ENCODE data around the gene MIPEP. TPM values are rescaled to one million over a fixed set of nuclear protein-coding genes. Genes with fewer than 3 reads are reported as not detected.

The MIPEP gene
- total and polyA plus RNA-seq, 2 donors, result 12.6 to 16.6 TPM

GRCh38 chr13:23804166-23804565 lies 85.0 kb downstream of the MIPEP start:
- Histone ChIP-seq H3K4me3 (ENCODE audit: low read depth, low read length) (no peak overlapping the region), H3K36me3 (ENCODE audit: insufficient read depth) (no peaks in the 10 kb centered on the region), H3K27ac (ENCODE audit: low read depth) (no peak overlapping the region), H3K4me1 (ENCODE audit: insufficient read depth) (no peaks in the 10 kb centered on the region)
- no peak for DNase-seq (ENCODE audit: extremely low spot score)
- 32% methylated on average over 1 of the region's 1 CpG for WGBS

- Histone ChIP-seq H3K4me3 (ENCODE audit: low read depth, low read length) (no peak overlapping the region), H3K27ac (ENCODE audit: low read depth) (peak overlapping the region; percentile 11), H3K36me3 (ENCODE audit: insufficient read depth) (no peaks in the 10 kb centered on the region), H3K4me1 (ENCODE audit: insufficient read depth) (no peaks in the 10 kb centered on the region)
- no peak for DNase-seq (ENCODE audit: extremely low spot score)
- 77% methylated on average over 4 of the region's 4 CpGs for WGBS
These were observed 88.1 kb downstream of the MIPEP start for GRCh38 chr13:23801141-23801540.

DNA sequence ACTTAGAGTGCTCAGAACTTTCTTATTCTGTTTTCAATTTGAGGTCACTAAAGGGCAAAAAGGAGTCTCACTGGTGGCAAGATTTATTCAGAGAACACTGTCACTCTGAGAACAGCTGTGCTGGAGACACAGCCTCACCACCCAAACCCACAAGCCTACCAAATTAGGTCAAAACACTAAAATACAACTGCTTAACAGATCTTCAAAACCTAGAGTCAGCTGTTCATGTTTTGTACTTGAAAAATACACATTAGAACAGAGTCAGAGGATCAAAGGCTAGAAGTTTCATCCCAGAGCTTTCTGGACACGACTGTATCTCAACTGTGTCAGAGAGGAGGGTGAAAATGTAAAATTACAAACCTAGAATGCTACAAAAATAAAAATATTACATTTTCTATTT lies 89.3 kb downstream of the MIPEP start:
- H3K4me3 ChIP-seq (ENCODE audit: low read depth, low read length), result no peak overlapping the region
- no peak for DNase-seq (ENCODE audit: extremely low spot score)
- 35% methylated on average over 1 of the region's 1 CpG for WGBS
- H3K4me1 ChIP-seq (ENCODE audit: insufficient read depth), result no peaks in the 10 kb centered on the region
- no peak overlapping the region for H3K27ac ChIP-seq (ENCODE audit: low read depth)
- no peaks in the 10 kb centered on the region for H3K36me3 ChIP-seq (ENCODE audit: insufficient read depth)

DNA sequence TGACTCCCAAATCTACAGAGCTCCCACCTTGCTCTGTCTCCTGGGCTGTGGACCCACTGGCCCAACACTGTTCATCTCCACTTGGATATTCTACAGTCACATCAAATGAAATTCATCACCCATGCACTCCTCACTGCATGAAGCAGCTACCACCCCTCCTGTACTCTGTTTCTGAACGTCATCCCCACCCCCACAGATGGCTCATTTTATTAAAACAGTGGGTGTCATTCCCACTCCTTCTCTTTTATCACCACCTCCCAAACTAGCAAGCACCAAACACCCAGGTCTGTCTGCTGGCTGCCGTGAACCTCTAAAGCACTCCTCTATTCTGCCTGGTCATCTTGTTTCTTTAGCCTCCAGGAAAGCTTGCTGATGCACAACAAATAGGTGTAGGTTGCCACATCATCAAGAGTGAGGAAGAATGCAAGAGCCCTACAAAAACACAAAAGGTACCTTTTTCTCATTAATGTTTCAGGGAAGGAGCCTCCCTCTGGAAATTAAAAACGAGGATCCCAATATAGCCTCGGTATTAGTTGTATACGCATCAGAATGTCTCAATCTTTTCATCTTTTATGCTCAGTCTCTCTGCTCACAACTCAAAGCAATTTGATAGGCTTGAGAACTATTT lies 91.8 kb downstream of the MIPEP start:
- no peak for DNase-seq (ENCODE audit: extremely low spot score)
- Histone ChIP-seq H3K27ac (ENCODE audit: low read depth) (no peak overlapping the region), H3K4me3 (ENCODE audit: low read depth, low read length) (no peak overlapping the region), H3K36me3 (ENCODE audit: insufficient read depth) (no peaks in the 10 kb centered on the region), H3K4me1 (ENCODE audit: insufficient read depth) (no peaks in the 10 kb centered on the region)
- WGBS, result 95% methylated on average over 5 of the region's 5 CpGs

- no peaks in the 10 kb centered on the region for H3K36me3 ChIP-seq (ENCODE audit: insufficient read depth)
- H3K27ac ChIP-seq (ENCODE audit: low read depth), result no peak overlapping the region
- no peak for DNase-seq (ENCODE audit: extremely low spot score)
- WGBS, result 53% methylated on average over 2 of the region's 2 CpGs
- H3K4me1 ChIP-seq (ENCODE audit: insufficient read depth), result no peaks in the 10 kb centered on the region
- no peak overlapping the region for H3K4me3 ChIP-seq (ENCODE audit: low read depth, low read length)
These were observed 92.6 kb downstream of the MIPEP start for GRCh38 chr13:23796551-23796950.

GRCh38 chr13:23794267-23795161 lies 94.7 kb downstream of the MIPEP start:
- Histone ChIP-seq H3K27ac (ENCODE audit: low read depth) (no peak overlapping the region), H3K4me1 (ENCODE audit: insufficient read depth) (no peaks in the 10 kb centered on the region), H3K36me3 (ENCODE audit: insufficient read depth) (no peaks in the 10 kb centered on the region), H3K4me3 (ENCODE audit: low read depth, low read length) (no peak overlapping the region)
- 47% methylated on average over 7 of the region's 7 CpGs for WGBS
- DNase-seq (ENCODE audit: extremely low spot score), result no peak

DNA sequence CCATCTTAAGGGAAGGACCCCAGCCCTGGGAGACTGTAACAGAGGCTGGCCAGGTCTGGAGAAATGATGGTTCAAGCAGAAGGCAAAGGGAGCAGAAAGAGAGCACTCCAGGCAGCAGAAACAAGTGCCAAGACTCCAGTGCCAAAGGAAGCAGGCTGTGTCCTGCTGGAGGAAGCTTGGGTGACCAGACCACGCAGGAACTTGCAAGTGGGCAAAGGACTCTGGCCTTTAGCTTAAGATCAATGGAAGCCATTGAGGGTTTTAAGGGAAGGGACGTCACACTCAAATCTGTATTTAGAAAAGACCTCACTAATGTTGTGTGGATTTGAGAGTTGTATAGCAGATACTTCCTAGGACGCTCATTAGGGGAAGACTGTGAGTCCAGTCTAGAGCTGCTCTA lies 95.5 kb downstream of the MIPEP start:
- Histone ChIP-seq H3K4me1 (ENCODE audit: insufficient read depth) (no peaks in the 10 kb centered on the region), H3K36me3 (ENCODE audit: insufficient read depth) (no peaks in the 10 kb centered on the region), H3K4me3 (ENCODE audit: low read depth, low read length) (no peak overlapping the region), H3K27ac (ENCODE audit: low read depth) (no peak overlapping the region)
- DNase-seq (ENCODE audit: extremely low spot score), result no peak
- WGBS, result 88% methylated on average over 3 of the region's 3 CpGs

GRCh38 chr13:23792680-23793079 lies 96.5 kb downstream of the MIPEP start:
- Histone ChIP-seq H3K36me3 (ENCODE audit: insufficient read depth) (no peaks in the 10 kb centered on the region), H3K4me1 (ENCODE audit: insufficient read depth) (no peaks in the 10 kb centered on the region), H3K27ac (ENCODE audit: low read depth) (no peak overlapping the region), H3K4me3 (ENCODE audit: low read depth, low read length) (no peak overlapping the region)
- DNase-seq (ENCODE audit: extremely low spot score), result no peak
- 88% methylated on average over 1 of the region's 1 CpG for WGBS

- no peak overlapping the region for H3K4me3 ChIP-seq (ENCODE audit: low read depth, low read length)
- H3K27ac ChIP-seq (ENCODE audit: low read depth), result no peak overlapping the region
- no peaks in the 10 kb centered on the region for H3K36me3 ChIP-seq (ENCODE audit: insufficient read depth)
- H3K4me1 ChIP-seq (ENCODE audit: insufficient read depth), result no peaks in the 10 kb centered on the region
- no peak for DNase-seq (ENCODE audit: extremely low spot score)
- 59% methylated on average over 2 of the region's 2 CpGs for WGBS
These were observed 98.5 kb downstream of the MIPEP start for GRCh38 chr13:23790577-23791170.

- no peak overlapping the region for H3K27ac ChIP-seq (ENCODE audit: low read depth)
- no peak for DNase-seq (ENCODE audit: extremely low spot score)
- no peaks in the 10 kb centered on the region for H3K4me1 ChIP-seq (ENCODE audit: insufficient read depth)
These were observed 99.4 kb downstream of the MIPEP start for GRCh38 chr13:23789576-23790346.

DNA sequence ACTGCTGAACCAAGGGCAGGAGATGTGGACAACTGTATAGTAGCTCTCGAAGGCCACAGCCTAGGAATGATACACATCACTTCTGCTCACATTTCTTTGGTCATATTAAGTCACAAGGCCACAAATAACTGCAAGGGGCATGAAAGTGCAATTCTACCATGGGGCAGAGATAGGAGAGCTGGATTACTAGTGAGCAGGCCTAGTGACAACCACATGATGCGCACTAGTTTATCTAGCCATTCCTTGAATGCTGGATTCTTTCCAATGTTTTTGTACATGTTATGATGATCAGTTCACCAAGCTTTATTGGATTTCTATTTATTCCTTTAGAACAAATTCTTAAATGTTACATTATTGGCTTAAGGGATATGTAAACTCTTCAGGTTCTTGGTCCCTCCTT lies 100.7 kb downstream of the MIPEP start:
- WGBS, result 84% methylated on average over 2 of the region's 2 CpGs
- Histone ChIP-seq H3K36me3 (ENCODE audit: insufficient read depth) (no peaks in the 10 kb centered on the region), H3K4me1 (ENCODE audit: insufficient read depth) (no peaks in the 10 kb centered on the region), H3K27ac (ENCODE audit: low read depth) (no peak overlapping the region), H3K4me3 (ENCODE audit: low read depth, low read length) (no peak overlapping the region)
- DNase-seq (ENCODE audit: extremely low spot score), result no peak

More at GRCh38 chr13:23789576-23790346, 99.4 kb downstream of the MIPEP start:
- H3K4me3 ChIP-seq (ENCODE audit: low read depth, low read length), result no peak overlapping the region
- WGBS, result 59% methylated on average over 10 of the region's 10 CpGs
- no peaks in the 10 kb centered on the region for H3K36me3 ChIP-seq (ENCODE audit: insufficient read depth)

GRCh38 chr13:23787464-23787863 lies 101.7 kb downstream of the MIPEP start:
- WGBS, result 75% methylated on average over 4 of the region's 4 CpGs
- no peaks in the 10 kb centered on the region for H3K36me3 ChIP-seq (ENCODE audit: insufficient read depth)
- DNase-seq (ENCODE audit: extremely low spot score), result no peak
- no peak overlapping the region for H3K4me3 ChIP-seq (ENCODE audit: low read depth, low read length)
- no peak overlapping the region for H3K27ac ChIP-seq (ENCODE audit: low read depth)
- H3K4me1 ChIP-seq (ENCODE audit: insufficient read depth), result no peaks in the 10 kb centered on the region

GRCh38 chr13:23786607-23787006 lies 102.6 kb downstream of the MIPEP start:
- WGBS, result 84% methylated on average over 3 of the region's 3 CpGs
- H3K4me3 ChIP-seq (ENCODE audit: low read depth, low read length), result no peak overlapping the region
- no peaks in the 10 kb centered on the region for H3K4me1 ChIP-seq (ENCODE audit: insufficient read depth)
- H3K27ac ChIP-seq (ENCODE audit: low read depth), result no peak overlapping the region
- DNase-seq (ENCODE audit: extremely low spot score), result no peak
- H3K36me3 ChIP-seq (ENCODE audit: insufficient read depth), result no peaks in the 10 kb centered on the region

Data from urinary bladder (tissue), 4 donors.